ENCODE data around the gene ZMYND12.

DNA sequence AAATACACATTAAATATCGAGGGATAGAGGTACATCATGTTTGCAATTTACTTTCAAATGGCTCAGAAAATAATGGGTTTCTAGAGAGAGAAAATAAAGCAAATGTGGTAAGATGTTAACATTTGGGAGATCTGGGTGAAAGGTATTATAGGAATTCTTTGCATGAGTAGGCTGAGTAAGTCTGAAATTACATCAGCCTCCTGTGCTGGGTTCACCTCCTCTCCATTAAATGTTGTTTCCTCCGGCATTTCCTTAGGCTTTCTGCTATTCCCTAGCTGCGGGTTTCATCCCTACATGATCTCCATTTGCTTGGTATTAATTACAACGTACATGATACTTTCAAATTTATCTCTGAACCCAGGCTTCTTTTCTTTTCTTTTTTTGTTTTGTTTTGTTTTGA is 31.6 kb downstream of the ZMYND12 start:
- TF ChIP-seq POLR2A (IDR thresholded peaks at IDR 0.05) (no peak), CTCF (IDR thresholded peaks at IDR 0.05) (no peak), POLR2AphosphoS5 (IDR thresholded peaks at IDR 0.05) (no peak), EP300 (IDR thresholded peaks at IDR 0.05) (no peak)

Data from sigmoid colon (tissue), 4 donors.